Cardiac muscle cell (in vitro differentiated cells and primary cell): Measurements from ENCODE around the gene NINJ2. TPM values are rescaled to one million over a fixed set of nuclear protein-coding genes. Genes with fewer than 3 reads are reported as not detected.

Experiments used
- DNase-seq, 2 donors: peaks; one replicate each; pipeline versions ENCODE4 v3.0.0 to v3.0.0-alpha.2; 2010 to 2017; ENCODE audit warnings: low read depth in 1 of 2, low spot score in 1 of 2
- H3K27ac ChIP-seq: fragments of 200-600 bp; sonication (generic); 2 replicates; pipeline ENCODE4 v1.5.1; 2016
- H3K27me3 ChIP-seq: fragments of 200-600 bp; sonication (generic); 2 replicates; pipeline ENCODE4 v1.6.0; 2016; ENCODE audit warnings: control low read depth
- H3K36me3 ChIP-seq: fragments of 200-600 bp; sonication (generic); 2 replicates; pipeline ENCODE4 v1.5.1; 2016; ENCODE audit warnings: control low read depth
- H3K4me1 ChIP-seq: fragments of 200-600 bp; sonication (generic); 2 replicates; pipeline ENCODE4 v1.8.1; 2017; ENCODE audit warnings: low read depth, mild to moderate bottlenecking, mixed run types
- H3K4me3 ChIP-seq: fragments of 200-600 bp; sonication (generic); 2 replicates; pipeline ENCODE4 v1.5.1; 2016; ENCODE audit warnings: mild to moderate bottlenecking
- H3K9me3 ChIP-seq: fragments of 200-600 bp; sonication (generic); 2 replicates; pipeline ENCODE4 v1.5.1; 2017; ENCODE audit warnings: low read depth, mild to moderate bottlenecking, control low read depth
- CTCF ChIP-seq: IDR thresholded peaks from 2 replicates; pipeline ENCODE4 v1.5.1; 2012; ENCODE audit warnings: low read depth, mild to moderate bottlenecking, low read length
- polyA plus RNA-seq: library from polyadenylated mRNA; unstranded; fragments of >200 nt; fragmentation: Nextera tagmentation; extraction: Ambion mirVana; gene quantifications from 2 replicates; pipeline ENCODE4 v1.2.1, GENCODE V29; 2016
- total RNA-seq: library from RNA; depleted of rRNA; stranded (reverse); fragments of >200 nt; gene quantifications from 2 replicates; pipeline ENCODE4 v1.2.3, GENCODE V29; 2016

The NINJ2 gene
- total and polyA plus RNA-seq, 2 experiments from 2014 or later, result 2.3 TPM; not detected in 1

GRCh38 chr12:568486-568885 lies 94.8 kb downstream of the NINJ2 start:
- Histone ChIP-seq H3K9me3 (no peaks in the 10 kb centered on the region), H3K27me3 (no peaks in the 10 kb centered on the region), H3K4me3 (no peak overlapping the region), H3K27ac (no peak overlapping the region), H3K4me1 (peaks cover 7% of the 10 kb centered on the region), H3K36me3 (no peaks in the 10 kb centered on the region)
- DNase-seq, result no peak
- TF ChIP-seq CTCF, result no peak

- Histone ChIP-seq H3K36me3 (no peaks in the 10 kb centered on the region), H3K27me3 (no peaks in the 10 kb centered on the region), H3K4me1 (peaks cover 5% of the 10 kb centered on the region), H3K27ac (no peak overlapping the region), H3K9me3 (no peaks in the 10 kb centered on the region), H3K4me3 (no peak overlapping the region)
- no peak for TF ChIP-seq CTCF
- no peak for DNase-seq
Observed at GRCh38 chr12:565589-566105, 97.6 kb downstream of the NINJ2 start.

- Histone ChIP-seq H3K27me3 (no peaks in the 10 kb centered on the region), H3K27ac (no peak overlapping the region), H3K4me1 (no peaks in the 10 kb centered on the region), H3K36me3 (no peaks in the 10 kb centered on the region), H3K9me3 (no peaks in the 10 kb centered on the region), H3K4me3 (no peak overlapping the region)
- no peak for DNase-seq
- TF ChIP-seq CTCF, result no peak
Observed at GRCh38 chr12:565161-565560, 98.1 kb downstream of the NINJ2 start.

GRCh38 chr12:563787-564298 lies 99.4 kb downstream of the NINJ2 start:
- Histone ChIP-seq H3K9me3 (no peaks in the 10 kb centered on the region), H3K36me3 (no peaks in the 10 kb centered on the region), H3K27ac (no peak overlapping the region), H3K27me3 (no peaks in the 10 kb centered on the region), H3K4me3 (no peak overlapping the region), H3K4me1 (no peaks in the 10 kb centered on the region)
- no peak for DNase-seq
- no peak for TF ChIP-seq CTCF

GRCh38 chr12:563250-563781 lies 99.9 kb downstream of the NINJ2 start:
- Histone ChIP-seq H3K4me3 (no peak overlapping the region), H3K36me3 (no peaks in the 10 kb centered on the region), H3K27me3 (no peaks in the 10 kb centered on the region), H3K9me3 (no peaks in the 10 kb centered on the region), H3K4me1 (no peaks in the 10 kb centered on the region), H3K27ac (no peak overlapping the region)
- DNase-seq, result no peak
- no peak for TF ChIP-seq CTCF
